ENCODE results near the gene MRPS12. TPM values are rescaled to one million over a fixed set of nuclear protein-coding genes. Genes with fewer than 3 reads are reported as not detected.
"Not testable (repeated sequence)": the region's sequence is repeated elsewhere in the genome, so short reads cannot be mapped to it uniquely, and the experiment has no call there.

MRPS12 gene
- total RNA-seq, result 60.4 TPM

- peak; percentile 97 for ATAC-seq
These were observed at the start of gene MRPS12 for GRCh38 chr19:38930776-38931520. TSS of gene MRPS12 (plus strand) at chr19:38930944. CDS start at chr19:38931295, 351 bp downstream.

GRCh38 chr19:38883286-38883685 is 47.5 kb upstream of the MRPS12 start:
- no peak for ATAC-seq

- not testable (repeated sequence) for ATAC-seq
These were observed 46.1 kb upstream of the MRPS12 start for GRCh38 chr19:38884691-38885090.

GRCh38 chr19:38888876-38889275 is 41.9 kb upstream of the MRPS12 start:
- no peak for ATAC-seq

GRCh38 chr19:38889803-38890202 is 40.9 kb upstream of the MRPS12 start:
- no peak for ATAC-seq

- no peak for ATAC-seq
These were observed 40.1 kb upstream of the MRPS12 start for GRCh38 chr19:38890686-38891085.

GRCh38 chr19:38891771-38892170 is 39.0 kb upstream of the MRPS12 start:
- no peak for ATAC-seq

GRCh38 chr19:38892841-38893240 is 37.9 kb upstream of the MRPS12 start:
- no peak for ATAC-seq

GRCh38 chr19:38893341-38893771 is 37.4 kb upstream of the MRPS12 start:
- no peak for ATAC-seq

GRCh38 chr19:38894968-38895367 is 35.8 kb upstream of the MRPS12 start:
- no peak for ATAC-seq

GRCh38 chr19:38898788-38899446 is 31.8 kb upstream of the MRPS12 start:
- peak; percentile 10 for ATAC-seq

GRCh38 chr19:38899447-38900201 is 31.1 kb upstream of the MRPS12 start, which contains the start of the genes NFKBIB and SIRT2:
TSS of gene NFKBIB (plus strand) at chr19:38899969. CDS start at chr19:38900033, 64 bp downstream.
TSS of gene SIRT2 (minus strand) at chr19:38899618. CDS start at chr19:38899521, 97 bp downstream.
- ATAC-seq, result peak; percentile 97

GRCh38 chr19:38900202-38900629 is 30.5 kb upstream of the MRPS12 start:
- ATAC-seq, result no peak

GRCh38 chr19:38900743-38901190 is 30.0 kb upstream of the MRPS12 start:
- ATAC-seq, result no peak

GRCh38 chr19:38901683-38902082 is 29.1 kb upstream of the MRPS12 start:
- ATAC-seq, result no peak

- peak; percentile 9 for ATAC-seq
These were observed 25.9 kb upstream of the MRPS12 start for GRCh38 chr19:38904581-38905539.

- no peak for ATAC-seq
These were observed 25.1 kb upstream of the MRPS12 start for GRCh38 chr19:38905620-38906019.

- ATAC-seq, result no peak
These were observed 23.5 kb upstream of the MRPS12 start for GRCh38 chr19:38907227-38907626.

GRCh38 chr19:38907670-38908069 is 23.1 kb upstream of the MRPS12 start:
- ATAC-seq, result no peak

- no peak for ATAC-seq
These were observed 21.8 kb upstream of the MRPS12 start for GRCh38 chr19:38908911-38909310.

GRCh38 chr19:38910488-38910887 is 20.3 kb upstream of the MRPS12 start:
- no peak for ATAC-seq

All from esophagus mucosa (tissue), 1 donor.